ENCODE measurements around the gene CDT1. TPM values are rescaled to one million over a fixed set of nuclear protein-coding genes. Genes with fewer than 3 reads are reported as not detected.
A peak's percentile ranks its signal among the peaks of the same experiment; 100 is the strongest.

The CDT1 gene
- total RNA-seq, 1 experiment from 2014 or later: 39.9 TPM

- Histone ChIP-seq H3K36me3 (ENCODE audit: control insufficient read depth, insufficient read depth, low read length) (peaks cover 7% of the 10 kb centered on the region; the same call in 1 of the 2 replicates), H3K4me3 (ENCODE audit: low read depth in 2 of 2, low read length in 2 of 2) (no peak overlapping the region), H3K27me3 (ENCODE audit: control insufficient read depth, insufficient read depth, low read length) (no peaks in the 10 kb centered on the region), H3K4me1 (ENCODE audit: control insufficient read depth, insufficient read depth, low read length) (peaks cover 21% of the 10 kb centered on the region), H3K27ac (ENCODE audit: low read length) (peak overlapping the region; percentile 17; the same call in 1 of the 2 replicates), H3K9me3 (ENCODE audit: control insufficient read depth, insufficient read depth, low read depth, low read length) (no peaks in the 10 kb centered on the region)
- in situ Hi-C loops (cut with HindIII; ENCODE audit: low pct_unique_long_range_greater_than_20kb, low sequenced_read_pairs): no loop called here
- TF ChIP-seq SIN3A (IDR thresholded peaks at IDR 0.05; ENCODE audit: borderline replicate concordance, insufficient read depth, low read depth, low read length) (no peak), REST (IDR thresholded peaks at IDR 0.05; ENCODE audit: insufficient read depth in 1 of 2, low read depth in 2 of 2, low read length in 1 of 2) (no peak), POLR2AphosphoS5 (IDR thresholded peaks at IDR 0.05; ENCODE audit: low read depth, low read length) (no peak), CTCF (IDR thresholded peaks at IDR 0.05) (no peak), TCF7L2 (IDR thresholded peaks at IDR 0.05; ENCODE audit: low read depth, low read length) (no peak)
- ATAC-seq (no peak), DNase-seq (ENCODE audit: low read depth, low spot score) (no peak)
- intact Hi-C loops (cut with micrococcal nuclease; ENCODE audit: unreplicated experiment): no loop called here
- BruUV-seq (replicated peaks): no TSS peak
- POLR2A ChIA-PET: no interaction called here
- CTCF ChIA-PET: no interaction called here
These were observed 3.6 kb downstream of the CDT1 start for GRCh38 chr16:88807142-88807625.

- POLR2A ChIA-PET: no interaction called here
- in situ Hi-C loops (cut with HindIII; ENCODE audit: low pct_unique_long_range_greater_than_20kb, low sequenced_read_pairs) (no loop called here), intact Hi-C loops (cut with micrococcal nuclease; ENCODE audit: unreplicated experiment) (no loop called here)
- CTCF ChIA-PET: interaction anchor here (0.7 kb wide), 1 partner anchor 264 kb away, joined by 3 read pairs; no protein-coding TSS in a partner anchor
- ATAC-seq: no peak
- DNase-seq (ENCODE audit: low read depth, low spot score): no peak
- peaks cover 21% of the 10 kb centered on the region for H3K4me1 ChIP-seq (ENCODE audit: control insufficient read depth, insufficient read depth, low read length)
- H3K27ac ChIP-seq (ENCODE audit: low read length): no peak overlapping the region; the same call in 1 of the 2 replicates
- no TSS peak for BruUV-seq (replicated peaks)
- no peaks in the 10 kb centered on the region for H3K27me3 ChIP-seq (ENCODE audit: control insufficient read depth, insufficient read depth, low read length)
- no peaks in the 10 kb centered on the region for H3K9me3 ChIP-seq (ENCODE audit: control insufficient read depth, insufficient read depth, low read depth, low read length)
- peaks cover 7% of the 10 kb centered on the region; the same call in 1 of the 2 replicates for H3K36me3 ChIP-seq (ENCODE audit: control insufficient read depth, insufficient read depth, low read length)
- H3K4me3 ChIP-seq (ENCODE audit: low read depth in 2 of 2, low read length in 2 of 2): no peak overlapping the region
- TF ChIP-seq REST (IDR thresholded peaks at IDR 0.05; ENCODE audit: insufficient read depth in 1 of 2, low read depth in 2 of 2, low read length in 1 of 2) (no peak), SIN3A (IDR thresholded peaks at IDR 0.05; ENCODE audit: borderline replicate concordance, insufficient read depth, low read depth, low read length) (no peak), TCF7L2 (IDR thresholded peaks at IDR 0.05; ENCODE audit: low read depth, low read length) (no peak), POLR2AphosphoS5 (IDR thresholded peaks at IDR 0.05; ENCODE audit: low read depth, low read length) (no peak), CTCF (IDR thresholded peaks at IDR 0.05) (no peak)
These were observed 4.3 kb downstream of the CDT1 start for GRCh38 chr16:88807626-88808453.
